ENCODE measurements around the gene HTR2B.
"Not testable (repeated sequence)": the region's sequence is repeated elsewhere in the genome, so short reads cannot be mapped to it uniquely, and the experiment has no call there.

The HTR2B gene

DNA sequence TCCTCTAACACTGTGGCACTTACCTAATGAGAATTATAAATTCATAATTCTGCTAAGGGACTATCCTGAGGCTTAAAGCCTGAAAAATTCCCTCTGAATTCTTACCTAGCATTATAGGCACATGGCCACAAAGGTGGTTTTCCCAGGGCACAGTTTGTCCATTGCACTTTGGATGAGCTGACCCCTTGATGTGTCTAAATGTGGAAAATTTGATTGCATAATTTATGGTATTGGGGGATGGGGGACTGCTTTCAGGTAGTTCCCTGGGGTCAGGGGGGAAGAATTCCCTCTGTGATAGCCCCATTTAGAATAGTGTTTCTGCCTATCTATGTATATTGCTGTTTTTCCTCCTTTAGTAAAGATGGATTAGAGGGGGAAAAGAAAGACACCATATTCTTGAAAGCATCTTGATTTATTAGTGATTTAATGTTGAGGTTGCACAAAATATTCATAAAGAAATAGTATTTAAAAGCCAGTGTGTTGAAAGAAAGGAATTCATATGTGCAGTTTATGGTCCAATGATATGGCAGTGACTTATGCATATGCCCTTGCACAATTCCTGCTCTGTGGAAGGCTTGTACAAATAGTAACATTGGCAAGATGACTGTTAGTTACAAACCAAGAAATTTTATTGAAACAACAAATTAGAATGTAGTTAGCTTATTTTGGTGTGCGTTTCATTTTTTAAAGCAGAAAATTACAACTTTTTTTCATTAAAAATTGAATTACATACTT is 8.7 kb upstream of the HTR2B start:
- DNase-seq (ENCODE audit: low read depth in 1 of 2, low spot score in 1 of 2), result no peak

DNA sequence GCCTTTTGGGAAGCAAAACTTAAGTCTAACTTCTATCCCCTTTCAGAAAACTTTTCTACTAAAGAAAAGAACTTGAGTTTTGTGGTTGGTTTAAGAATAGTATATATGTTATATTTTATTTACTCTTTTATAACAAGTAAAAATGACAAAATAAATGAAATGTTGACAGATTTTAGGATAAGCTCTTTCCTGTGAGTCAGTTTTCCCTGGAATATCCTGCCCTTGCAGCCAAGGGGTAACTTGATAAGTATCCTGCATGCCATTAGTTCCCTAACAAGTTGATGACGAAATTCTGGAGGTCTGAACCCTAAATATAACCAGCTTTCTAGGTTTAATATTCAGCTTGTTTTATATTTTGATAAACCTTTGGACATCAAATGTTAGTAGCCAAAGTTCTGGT is 7.3 kb upstream of the HTR2B start:
- DNase-seq (ENCODE audit: low read depth in 1 of 2, low spot score in 1 of 2), result no peak

DNA sequence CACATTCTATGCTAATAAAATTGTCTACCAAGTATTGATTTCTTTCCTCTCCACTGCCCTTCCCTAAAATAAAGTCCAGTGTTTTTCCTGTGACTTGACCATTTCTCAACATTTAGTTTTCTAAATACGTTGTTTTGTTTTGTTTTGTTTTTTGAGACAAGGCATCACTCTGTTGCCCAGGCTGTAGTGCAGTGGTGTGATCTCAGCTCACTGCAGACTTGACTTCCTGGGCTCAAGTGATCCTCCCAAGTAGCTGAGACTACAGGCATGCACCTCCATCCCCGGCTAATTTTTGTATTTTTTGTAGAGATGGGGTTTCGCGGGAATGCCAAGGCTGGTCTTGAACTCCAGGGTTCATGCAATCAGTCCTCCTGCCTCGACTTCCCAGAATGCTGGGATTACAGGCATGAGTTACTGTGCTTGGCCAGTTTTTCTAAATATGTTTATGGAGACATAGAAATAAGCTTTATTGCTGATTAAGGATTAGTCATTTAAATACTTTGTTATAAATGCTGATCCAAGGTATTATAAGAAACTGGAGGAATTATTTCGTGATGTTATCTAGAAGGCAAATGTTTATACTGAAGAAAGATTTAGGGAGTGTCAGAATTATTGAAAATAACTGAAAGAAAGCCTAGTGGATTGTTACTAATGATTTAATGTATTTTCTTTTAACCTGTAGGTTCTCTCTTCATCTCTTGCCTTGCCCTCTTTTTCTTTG is 5.7 kb upstream of the HTR2B start:
- DNase-seq (ENCODE audit: low read depth in 1 of 2, low spot score in 1 of 2), result no peak

DNA sequence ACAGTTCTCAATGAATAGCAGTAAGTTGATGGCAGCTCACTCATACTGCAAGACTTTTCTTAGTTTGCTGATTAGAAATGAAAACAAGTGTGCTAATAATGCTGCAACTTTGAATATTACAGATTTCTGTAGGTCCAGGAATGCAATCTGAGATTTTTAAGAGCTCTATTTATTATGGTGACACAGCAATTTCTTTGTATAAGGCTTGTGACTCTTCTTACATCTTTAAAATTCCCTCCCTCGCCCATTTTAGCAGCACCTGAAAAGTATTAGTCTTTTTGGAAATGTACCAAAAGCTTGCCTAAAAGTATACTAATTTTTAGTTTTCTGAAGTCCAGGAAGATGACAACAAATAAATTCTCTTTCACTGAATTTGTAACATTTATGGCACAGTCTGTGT is 4.4 kb upstream of the HTR2B start:
- DNase-seq (ENCODE audit: low read depth in 1 of 2, low spot score in 1 of 2), result no peak

DNA sequence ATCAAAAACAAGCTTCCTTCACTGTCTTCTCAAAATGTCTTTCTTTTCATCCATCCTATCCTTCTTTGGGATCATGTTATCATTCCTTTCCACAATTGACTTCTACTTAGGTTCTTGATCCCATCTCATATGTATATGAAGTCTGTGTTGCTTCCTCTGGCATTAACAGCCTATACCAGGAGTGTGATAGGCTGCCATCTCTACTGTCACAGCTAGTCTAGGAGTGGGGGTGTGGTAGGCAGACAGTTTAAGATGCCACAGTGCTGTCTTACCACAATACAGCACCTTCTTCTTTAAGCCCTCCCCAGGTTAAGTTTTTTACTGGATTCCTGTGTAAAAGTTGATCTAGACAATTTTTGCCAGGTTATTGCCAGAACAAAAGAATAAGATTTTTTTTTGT is 3.7 kb upstream of the HTR2B start:
- DNase-seq (ENCODE audit: low read depth in 1 of 2, low spot score in 1 of 2), result no peak

DNA sequence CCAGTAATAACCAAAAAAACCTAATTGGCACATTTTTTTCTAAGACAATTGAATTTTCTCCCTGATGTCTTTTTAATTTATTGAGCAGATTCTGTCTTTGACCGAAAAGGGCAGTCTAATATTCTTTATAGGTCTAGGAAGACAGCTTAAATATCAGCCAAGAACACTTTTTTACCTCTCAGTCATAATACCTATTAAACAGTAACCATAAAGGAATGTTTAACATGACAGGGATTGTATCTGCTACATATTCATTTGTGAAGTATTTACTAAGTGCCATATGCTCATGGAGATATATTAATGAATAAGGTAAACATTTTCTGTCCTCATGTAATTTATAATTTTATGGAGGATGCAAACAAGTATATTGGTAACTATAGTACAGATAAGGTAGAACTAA is 3.1 kb upstream of the HTR2B start:
- DNase-seq (ENCODE audit: low read depth in 1 of 2, low spot score in 1 of 2), result no peak

DNA sequence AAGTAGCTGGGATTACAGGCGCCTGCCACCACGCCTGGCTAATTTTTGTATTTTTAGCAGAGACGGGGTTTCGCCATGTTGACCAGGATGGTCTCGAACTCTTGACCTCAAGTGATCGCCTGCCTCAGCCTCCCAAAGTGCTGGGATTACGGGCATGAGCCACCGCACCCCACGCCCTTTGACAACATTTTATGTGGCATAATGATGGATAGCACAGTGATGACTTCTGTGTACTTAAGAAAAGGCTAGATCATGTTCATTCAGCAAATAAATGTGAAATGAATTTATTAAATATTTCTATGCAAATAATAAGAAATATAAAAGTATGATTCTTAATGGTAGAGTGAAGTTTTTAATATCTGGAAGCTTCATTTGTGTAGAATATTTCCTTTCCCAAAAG is 2.6 kb upstream of the HTR2B start:
- no peak for DNase-seq (ENCODE audit: low read depth in 1 of 2, low spot score in 1 of 2)

DNA sequence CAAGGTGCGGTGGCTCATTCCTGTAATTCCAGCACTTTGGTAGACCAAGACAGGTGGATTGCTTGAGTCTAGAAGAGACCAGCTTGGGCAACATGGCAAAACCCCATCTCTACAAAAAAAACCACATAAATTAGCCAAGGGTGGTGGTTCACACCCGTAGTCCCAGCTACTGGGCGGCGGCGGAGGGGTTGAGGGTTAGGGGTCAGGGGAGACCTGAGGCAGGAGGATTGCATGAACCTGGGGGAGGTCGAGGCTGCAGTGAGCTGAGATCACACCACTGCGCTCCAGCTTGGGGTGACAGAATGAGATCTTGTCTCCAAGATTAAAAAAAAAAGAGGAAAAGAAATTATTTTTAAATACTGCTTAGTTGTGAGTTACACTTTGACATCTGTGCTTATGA is 1.3 kb upstream of the HTR2B start:
- no peak for DNase-seq (ENCODE audit: low read depth in 1 of 2, low spot score in 1 of 2)

DNA sequence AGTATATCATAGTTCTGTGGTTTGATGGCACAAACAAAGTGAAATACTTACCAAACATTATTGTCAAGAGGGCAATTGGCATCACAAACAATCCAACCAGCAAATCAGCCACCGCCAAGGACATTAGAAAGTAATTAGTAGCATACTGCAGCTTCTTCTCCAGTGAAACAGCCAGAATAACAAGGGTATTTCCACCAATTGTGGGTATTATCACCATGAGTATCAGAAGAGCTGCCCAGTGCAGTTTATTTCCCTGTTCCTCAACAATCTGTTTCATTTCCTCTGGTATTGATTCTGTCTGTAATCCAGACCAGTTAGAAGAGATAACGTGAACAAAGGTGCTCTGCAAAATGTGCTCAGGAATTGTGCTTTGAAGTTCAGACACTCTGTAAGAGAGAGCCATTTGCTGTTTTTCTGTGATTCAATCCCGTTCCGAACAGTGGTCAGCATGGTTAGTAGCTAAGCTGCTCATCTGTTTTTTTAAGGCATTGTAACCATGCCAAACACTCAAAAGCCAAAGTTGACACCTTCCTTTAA is 1.4 kb downstream of the HTR2B start:
- no peak for DNase-seq (ENCODE audit: low read depth in 1 of 2, low spot score in 1 of 2)

DNA sequence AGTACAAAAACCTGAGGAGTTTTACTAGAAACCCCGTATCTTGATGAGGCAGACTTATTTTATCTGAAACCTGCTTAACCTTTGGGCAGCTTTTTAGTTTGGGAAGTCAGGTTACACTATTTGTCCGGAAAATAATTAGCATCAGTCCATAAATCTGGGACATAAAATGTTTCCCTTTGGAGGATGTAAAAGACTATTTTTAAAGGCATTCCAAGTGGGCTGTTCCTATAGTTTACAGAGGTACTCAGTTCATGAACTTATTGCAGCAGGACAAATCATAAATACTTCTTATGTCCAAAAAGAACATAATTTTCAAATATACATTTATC is 6.3 kb downstream of the HTR2B start:
- DNase-seq (ENCODE audit: low read depth in 1 of 2, low spot score in 1 of 2), result no peak

DNA sequence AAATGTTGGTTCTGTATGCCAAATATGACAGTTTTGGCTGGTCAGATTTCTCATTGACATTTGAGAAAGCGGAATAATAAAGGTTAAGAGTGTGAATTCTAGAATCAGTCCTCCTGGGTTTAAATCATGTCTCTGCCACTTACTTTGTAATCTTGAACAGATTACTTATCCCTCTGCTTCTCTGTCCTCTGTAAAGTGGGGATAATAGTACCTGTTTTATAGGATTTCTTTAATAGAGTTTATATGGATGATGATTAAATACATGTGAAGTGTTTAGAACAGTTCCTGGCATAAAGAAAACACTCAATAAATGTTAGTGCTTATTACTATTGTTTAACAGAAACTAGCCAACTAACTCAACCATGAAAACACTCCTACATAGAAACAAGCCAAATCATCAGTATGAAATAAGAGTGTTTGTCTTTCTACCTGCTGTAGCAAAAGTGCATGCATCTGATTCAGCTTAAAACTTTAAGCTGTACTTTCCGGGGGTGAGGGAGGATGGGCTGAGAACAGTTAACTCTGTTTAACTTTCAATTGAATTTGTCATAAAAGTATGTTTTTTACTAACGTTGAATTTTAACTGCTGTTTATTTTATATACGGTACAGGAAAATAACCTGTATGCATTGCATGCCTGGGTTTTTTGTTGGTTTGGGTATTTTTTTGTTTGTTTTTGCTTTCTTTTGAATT is 6.8 kb downstream of the HTR2B start:
- no peak for DNase-seq (ENCODE audit: low read depth in 1 of 2, low spot score in 1 of 2)

DNA sequence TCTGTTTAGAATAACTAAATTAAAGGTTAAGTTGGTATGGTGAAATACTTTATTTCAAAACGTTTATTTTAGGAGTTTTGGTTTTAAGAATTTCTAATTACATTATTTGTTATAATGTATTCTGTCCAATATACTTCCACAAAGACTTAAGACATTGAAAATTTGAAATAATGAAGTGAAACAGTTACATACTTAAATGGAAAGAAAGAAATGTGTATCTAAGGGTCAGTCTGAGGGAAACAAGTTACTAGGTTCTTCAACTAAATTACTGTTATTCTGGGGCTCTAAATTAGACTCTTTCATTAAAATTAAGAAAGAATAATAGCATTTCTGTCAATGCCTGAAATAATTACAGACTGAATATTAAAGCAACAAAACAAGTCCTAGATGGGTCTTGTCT is 7.7 kb downstream of the HTR2B start:
- DNase-seq (ENCODE audit: low read depth in 1 of 2, low spot score in 1 of 2), result no peak

DNA sequence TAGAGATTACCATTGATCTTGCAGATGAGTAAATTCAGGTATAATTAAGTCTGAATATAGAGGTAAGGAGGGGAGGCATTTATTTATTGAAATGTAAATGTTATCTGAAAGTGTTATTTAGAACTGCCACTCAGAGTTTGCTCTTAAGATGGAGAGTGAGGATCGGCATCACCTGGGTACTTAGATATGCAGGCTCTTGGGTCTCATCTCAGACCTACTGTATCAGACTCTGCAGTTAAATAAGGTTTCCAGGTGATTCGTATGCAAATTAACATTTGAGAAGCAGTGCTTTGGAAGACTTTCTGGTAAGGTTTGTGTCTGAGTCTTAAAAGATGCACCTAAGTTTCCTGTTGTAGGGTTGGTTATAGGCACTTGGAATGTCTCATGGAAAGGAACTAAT is 9.2 kb downstream of the HTR2B start:
- DNase-seq (ENCODE audit: low read depth in 1 of 2, low spot score in 1 of 2), result no peak

DNA sequence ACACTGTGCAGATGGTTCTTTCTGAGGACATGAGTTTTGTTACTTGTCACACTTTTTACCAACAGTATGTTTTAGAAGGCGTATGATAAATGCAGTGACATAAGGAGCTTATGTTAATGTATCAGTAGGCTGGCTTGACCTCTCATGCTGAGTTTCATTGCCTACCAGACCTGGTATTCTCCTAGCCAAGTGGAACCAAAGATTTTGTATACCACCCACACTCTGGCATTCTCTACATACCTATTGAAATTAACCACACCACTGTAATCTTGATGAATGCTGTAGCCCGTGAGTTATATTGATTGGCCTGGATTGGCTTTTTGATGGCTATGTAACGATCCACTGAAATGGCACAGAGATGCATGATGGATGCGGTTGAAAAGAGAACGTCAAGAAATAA is 11.4 kb downstream of the HTR2B start:
- DNase-seq (ENCODE audit: low read depth in 1 of 2, low spot score in 1 of 2), result no peak

DNA sequence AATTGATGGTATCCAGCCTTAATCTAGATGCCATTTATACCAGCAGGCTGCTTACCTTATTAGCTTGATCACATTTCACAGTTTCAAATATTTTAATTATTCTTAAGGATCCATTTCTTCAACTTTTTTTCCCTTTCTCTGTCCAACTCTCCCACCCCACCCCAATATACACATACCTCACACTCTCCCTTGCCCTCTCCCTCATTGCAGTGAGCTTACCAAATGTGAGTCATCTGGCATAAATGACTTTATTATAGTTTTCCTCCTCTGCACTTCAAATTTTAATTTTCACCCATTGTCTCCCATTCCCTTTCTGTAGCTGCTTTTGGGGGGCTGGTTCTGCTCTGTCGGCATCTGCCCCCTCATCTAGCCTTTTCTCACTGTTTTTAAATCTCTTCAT is 12.9 kb downstream of the HTR2B start:
- DNase-seq (ENCODE audit: low read depth in 1 of 2, low spot score in 1 of 2), result no peak

DNA sequence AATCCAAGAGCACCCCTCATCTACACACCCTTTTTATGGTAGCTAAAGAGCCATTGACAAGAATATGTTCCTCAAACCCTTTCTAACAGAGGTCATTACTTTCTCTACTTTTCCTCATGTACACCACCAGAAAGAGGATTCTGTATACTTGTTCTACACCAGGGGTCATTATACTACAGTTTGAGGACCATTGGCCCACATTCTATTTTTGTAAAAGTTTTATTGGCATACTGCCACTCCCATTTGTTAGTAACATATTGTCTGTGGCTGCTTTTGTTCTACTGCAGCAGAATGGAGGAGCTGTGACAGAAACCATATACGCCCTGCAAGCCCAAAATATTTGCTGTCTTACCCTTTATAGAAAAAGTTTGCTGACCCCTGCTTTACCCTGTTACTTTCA is 14.3 kb downstream of the HTR2B start:
- no peak for DNase-seq (ENCODE audit: low read depth in 1 of 2, low spot score in 1 of 2)

DNA sequence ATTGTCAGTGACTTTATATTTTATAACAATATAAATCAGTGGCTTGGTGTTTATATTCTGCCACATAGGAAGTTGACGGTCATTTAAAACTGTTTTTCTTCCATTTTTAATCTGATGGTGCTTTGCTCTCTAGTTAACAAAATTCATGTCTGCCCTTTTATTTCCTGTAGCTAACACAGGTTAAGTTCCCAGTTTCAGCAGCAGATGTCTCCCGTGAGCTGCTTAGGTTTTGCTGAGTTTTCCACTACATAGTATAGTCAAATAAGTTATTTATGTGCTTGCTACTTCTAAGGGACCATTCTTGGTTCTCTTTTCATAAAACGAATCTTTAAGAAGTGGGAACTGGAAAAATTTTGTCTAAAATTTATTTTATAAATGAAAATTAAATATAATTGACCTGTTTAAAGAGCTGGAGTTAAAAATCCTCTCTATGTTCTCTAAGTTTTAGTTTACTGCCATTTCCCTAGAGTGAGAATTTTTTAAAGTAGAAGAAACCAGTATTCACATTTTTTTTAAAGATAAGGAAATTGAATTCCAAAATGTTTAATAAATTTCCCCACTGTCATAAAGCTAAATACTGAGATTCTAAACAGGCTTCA is 20.6 kb downstream of the HTR2B start:
- DNase-seq (ENCODE audit: low read depth in 1 of 2, low spot score in 1 of 2), result no peak

DNA sequence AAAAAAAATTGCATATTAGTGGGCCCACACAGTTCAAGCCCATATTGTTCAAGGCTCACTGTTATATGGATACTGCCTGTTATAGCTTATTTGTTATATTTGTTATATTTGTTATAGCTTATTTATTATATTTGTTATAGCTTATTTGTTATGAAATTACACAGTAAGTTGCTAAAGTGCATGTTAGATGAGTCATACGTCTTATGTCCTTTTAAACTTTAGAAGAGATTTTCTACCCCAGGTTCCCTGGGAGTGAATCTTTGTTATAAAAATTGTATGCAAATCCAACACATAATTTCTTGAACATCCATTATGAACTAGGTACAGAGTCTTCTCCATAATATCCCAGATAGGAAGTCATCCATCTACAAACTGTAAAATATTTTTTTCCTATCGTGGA is 22.1 kb downstream of the HTR2B start:
- DNase-seq (ENCODE audit: low read depth in 1 of 2, low spot score in 1 of 2), result no peak

DNA sequence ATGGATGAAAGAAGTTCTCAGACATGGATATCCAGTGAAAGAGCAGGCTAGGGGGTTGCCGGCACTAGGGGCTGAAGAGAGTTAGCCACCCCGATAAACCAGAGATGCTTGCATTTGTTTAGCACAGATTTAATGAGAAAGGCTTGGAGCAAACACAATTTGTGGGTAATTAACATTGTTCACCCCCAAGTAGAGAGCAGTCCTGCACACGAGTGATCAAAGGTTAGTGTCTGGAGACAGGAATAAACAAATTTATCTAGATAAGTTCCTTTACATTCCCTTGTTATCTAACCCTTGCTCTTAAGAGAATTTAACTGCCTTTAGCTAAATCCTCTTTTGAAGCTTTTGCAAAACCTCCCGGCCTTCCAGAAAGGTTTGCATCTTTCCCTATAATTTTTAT is 23.9 kb downstream of the HTR2B start:
- DNase-seq (ENCODE audit: low read depth in 1 of 2, low spot score in 1 of 2), result no peak

DNA sequence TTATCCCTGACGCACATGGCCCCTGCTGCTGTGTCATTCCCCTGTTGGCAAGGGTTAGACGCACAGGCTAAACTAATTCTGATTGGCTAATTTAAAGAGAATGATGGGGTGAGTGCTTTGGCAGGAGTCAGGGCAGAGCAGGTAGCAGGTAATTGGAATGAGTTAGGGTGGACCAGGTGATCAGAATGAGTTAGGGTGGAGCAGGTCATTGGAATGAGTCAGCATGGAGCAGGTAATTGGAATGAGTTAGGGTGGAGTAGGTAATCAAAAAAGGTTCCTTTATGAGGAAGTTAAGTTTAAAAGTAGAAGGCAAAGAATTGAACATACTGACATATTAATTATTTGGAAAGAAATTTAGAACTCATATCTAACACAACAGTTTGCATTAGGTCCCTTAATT is 24.5 kb downstream of the HTR2B start:
- not testable (repeated sequence) for DNase-seq (ENCODE audit: low read depth in 1 of 2, low spot score in 1 of 2)

DNA sequence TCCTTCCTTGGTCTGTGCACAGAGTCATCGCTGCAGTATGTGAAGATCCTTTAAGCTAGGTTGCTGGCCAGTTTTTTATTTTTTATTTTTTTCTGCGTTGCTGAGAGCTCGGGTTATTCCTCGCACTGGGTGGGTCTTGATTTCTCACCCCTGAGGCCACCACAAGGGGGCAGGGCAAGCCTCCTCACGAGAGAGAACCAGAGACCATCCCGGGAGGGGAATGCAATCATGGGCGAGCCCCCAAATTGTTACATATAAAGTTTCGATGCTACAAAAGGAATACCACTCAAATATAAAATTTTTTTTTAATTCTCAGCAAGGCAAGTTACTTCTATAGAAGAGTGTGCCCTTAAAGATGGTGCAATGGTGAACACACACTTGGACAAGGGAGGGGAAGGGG is 24.9 kb downstream of the HTR2B start:
- DNase-seq (ENCODE audit: low read depth in 1 of 2, low spot score in 1 of 2), result no peak
